Hepatocyte (in vitro differentiated cells): Measurements from ENCODE around the gene TST. TPM values are rescaled to one million over a fixed set of nuclear protein-coding genes. Genes with fewer than 3 reads are reported as not detected.

ENCODE experiments used
- DNase-seq: peaks from one replicate; pipeline ENCODE4 v3.0.0-alpha.2; 2016; ENCODE audit warnings: low spot score
- H2AFZ ChIP-seq: fragments of 200-600 bp; sonication (generic); 2 replicates; pipeline ENCODE4 v1.6.0; 2016; ENCODE audit warnings: antibody characterized with exemption, mild to moderate bottlenecking
- H3K27ac ChIP-seq: fragments of 200-600 bp; sonication (generic); 2 replicates; pipeline ENCODE4 v1.5.1; 2016; ENCODE audit warnings: mild to moderate bottlenecking
- H3K27me3 ChIP-seq: fragments of 200-600 bp; sonication (generic); 2 replicates; pipeline ENCODE4 v1.6.1; 2016
- H3K36me3 ChIP-seq: fragments of 200-600 bp; sonication (generic); replicated peaks from 2 replicates; pipeline ENCODE4 v1.5.1; 2016; ENCODE audit warnings: low read depth; ENCODE audit not compliant: insufficient read depth
- H3K4me1 ChIP-seq: fragments of 200-600 bp; sonication (generic); 2 replicates; pipeline ENCODE4 v1.5.1; 2016; ENCODE audit warnings: mild to moderate bottlenecking, moderate library complexity; ENCODE audit not compliant: insufficient read depth
- H3K4me2 ChIP-seq: fragments of 200-600 bp; sonication (generic); 2 replicates; pipeline ENCODE4 v1.6.0; 2016
- H3K4me3 ChIP-seq: fragments of 200-600 bp; sonication (generic); 2 replicates; pipeline ENCODE4 v1.5.1; 2016; ENCODE audit warnings: mild to moderate bottlenecking
- H3K79me2 ChIP-seq: fragments of 200-600 bp; sonication (generic); 2 replicates; pipeline ENCODE4 v1.6.0; 2017; ENCODE audit warnings: mild to moderate bottlenecking
- H3K9me2 ChIP-seq: fragments of 200-600 bp; sonication (generic); replicated peaks from 2 replicates; pipeline ENCODE4 v1.6.0; 2017; ENCODE audit warnings: mild to moderate bottlenecking; ENCODE audit not compliant: insufficient read depth
- H3K9me3 ChIP-seq: fragments of 200-600 bp; sonication (generic); 2 replicates; pipeline ENCODE4 v1.5.1; 2016; ENCODE audit warnings: low read depth, mild to moderate bottlenecking
- H4K20me1 ChIP-seq: fragments of 200-600 bp; sonication (generic); 2 replicates; pipeline ENCODE4 v1.6.0; 2016; ENCODE audit warnings: mild to moderate bottlenecking; ENCODE audit not compliant: insufficient read depth, poor library complexity, severe bottlenecking
- EZH2 ChIP-seq: fragments of 200-600 bp; sonication (generic); IDR thresholded peaks from 2 replicates; pipeline ENCODE4 v1.6.1; 2016; ENCODE audit warnings: antibody characterized with exemption, mild to moderate bottlenecking, borderline replicate concordance
- EZH2phosphoT487 ChIP-seq: fragments of 200-600 bp; sonication (generic); IDR thresholded peaks from one replicate; pipeline ENCODE4 v1.6.1; 2018; ENCODE audit warnings: antibody characterized with exemption, mild to moderate bottlenecking, low read depth, moderate library complexity; ENCODE audit not compliant: unreplicated experiment, severe bottlenecking
- WGBS: methylation state at CpG from one replicate; pipeline ENCODE4 v1.1.6; 2016; ENCODE audit warnings: low lambda C conversion rate; ENCODE audit errors: missing lambda C conversion rate; 5-methylcytosine and 5-hydroxymethylcytosine counted together
- polyA plus RNA-seq: library from polyadenylated mRNA; unstranded; fragments of >200 nt; fragmentation: Nextera tagmentation; extraction: Ambion mirVana; gene quantifications from 2 replicates; pipeline ENCODE4 v1.2.1, GENCODE V29; 2016
- total RNA-seq: library from RNA; depleted of rRNA; stranded (reverse); fragments of >200 nt; gene quantifications from 2 replicates; pipeline ENCODE4 v1.2.3, GENCODE V29; 2014
- TF ChIP-seq, protein P1 (sequence below): fragments of 200-600 bp; sonication (generic); IDR thresholded peaks from 2 replicates; pipeline ENCODE4 v1.5.1; 2016; ENCODE audit warnings: antibody characterized with exemption, mild to moderate bottlenecking; ENCODE audit not compliant: poor library complexity

The TST gene
- total and polyA plus RNA-seq, 2 experiments from 2014 or later = 50.2 to 111 TPM

DNA sequence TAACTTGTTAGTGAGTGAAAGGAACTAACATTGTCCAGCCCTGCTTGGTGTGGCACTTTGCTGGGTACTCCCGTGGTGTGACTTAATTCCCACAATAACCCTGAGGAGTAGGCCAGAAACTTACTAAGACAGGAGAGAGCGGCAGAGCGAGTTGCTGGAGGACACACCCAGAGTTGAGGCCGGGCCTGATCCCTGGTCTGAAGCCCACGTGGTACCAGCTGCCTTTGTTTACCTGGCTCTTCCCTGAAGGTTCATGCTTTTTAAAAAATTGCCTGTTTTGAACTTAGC lies 889 bp upstream of the TST start:
- Histone ChIP-seq H3K4me1 (peaks cover 45% of the 10 kb centered on the region), H3K4me2 (peak overlapping the region; percentile 78), H4K20me1 (peaks cover 29% of the 10 kb centered on the region), H2AFZ (peak overlapping the region; percentile 100), H3K27ac (peak overlapping the region; percentile 99), H3K9me2 (no peaks in the 10 kb centered on the region), H3K4me3 (peak overlapping the region; percentile 99), H3K27me3 (no peaks in the 10 kb centered on the region), H3K36me3 (no peaks in the 10 kb centered on the region), H3K9me3 (no peaks in the 10 kb centered on the region), H3K79me2 (peaks cover 70% of the 10 kb centered on the region)
- DNase-seq = peak; percentile 69
- no peak for TF ChIP-seq EZH2
- TF ChIP-seq, protein P1, sequence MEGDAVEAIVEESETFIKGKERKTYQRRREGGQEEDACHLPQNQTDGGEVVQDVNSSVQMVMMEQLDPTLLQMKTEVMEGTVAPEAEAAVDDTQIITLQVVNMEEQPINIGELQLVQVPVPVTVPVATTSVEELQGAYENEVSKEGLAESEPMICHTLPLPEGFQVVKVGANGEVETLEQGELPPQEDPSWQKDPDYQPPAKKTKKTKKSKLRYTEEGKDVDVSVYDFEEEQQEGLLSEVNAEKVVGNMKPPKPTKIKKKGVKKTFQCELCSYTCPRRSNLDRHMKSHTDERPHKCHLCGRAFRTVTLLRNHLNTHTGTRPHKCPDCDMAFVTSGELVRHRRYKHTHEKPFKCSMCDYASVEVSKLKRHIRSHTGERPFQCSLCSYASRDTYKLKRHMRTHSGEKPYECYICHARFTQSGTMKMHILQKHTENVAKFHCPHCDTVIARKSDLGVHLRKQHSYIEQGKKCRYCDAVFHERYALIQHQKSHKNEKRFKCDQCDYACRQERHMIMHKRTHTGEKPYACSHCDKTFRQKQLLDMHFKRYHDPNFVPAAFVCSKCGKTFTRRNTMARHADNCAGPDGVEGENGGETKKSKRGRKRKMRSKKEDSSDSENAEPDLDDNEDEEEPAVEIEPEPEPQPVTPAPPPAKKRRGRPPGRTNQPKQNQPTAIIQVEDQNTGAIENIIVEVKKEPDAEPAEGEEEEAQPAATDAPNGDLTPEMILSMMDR = no peak
- no peak for TF ChIP-seq EZH2phosphoT487
- WGBS = 1% methylated on average over 5 of the region's 5 CpGs

DNA sequence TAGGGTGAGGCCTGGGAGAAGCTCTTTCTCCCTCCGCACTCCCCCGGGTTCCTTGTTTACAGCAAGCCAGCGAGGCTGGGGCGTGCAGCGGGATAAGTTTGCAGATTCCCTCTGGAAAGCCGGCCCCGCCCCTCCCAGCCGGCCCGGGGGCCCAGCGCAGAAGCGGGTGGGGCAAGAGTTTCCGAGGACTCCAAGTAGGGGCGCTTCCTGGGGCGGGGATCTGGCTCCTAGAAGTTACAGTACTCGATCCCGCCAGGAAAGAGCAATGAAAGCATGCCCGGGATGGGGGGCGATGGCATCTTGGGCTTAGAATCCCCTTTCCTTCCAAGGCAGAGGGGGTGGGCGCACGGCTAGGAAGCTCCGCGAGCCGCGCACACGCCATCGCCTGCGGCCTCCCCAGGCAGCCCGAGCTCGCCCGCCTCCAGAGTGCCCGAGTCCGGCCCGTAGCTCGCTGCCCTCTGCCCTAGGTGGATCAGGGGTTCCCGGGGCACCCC lies 385 bp downstream of the TST start:
- H2AFZ ChIP-seq = peak overlapping the region; percentile 77
- H3K79me2 ChIP-seq = peaks cover 64% of the 10 kb centered on the region
- peak; percentile 86 for DNase-seq
- H3K4me3 ChIP-seq = peak overlapping the region; percentile 96
- H3K36me3 ChIP-seq = no peaks in the 10 kb centered on the region
- WGBS = 3% methylated on average over 30 of the region's 35 CpGs
- H3K4me2 ChIP-seq = peak overlapping the region; percentile 92
- peaks cover 25% of the 10 kb centered on the region for H4K20me1 ChIP-seq
- TF ChIP-seq EZH2 = no peak
- TF ChIP-seq EZH2phosphoT487 = no peak
- TF ChIP-seq, protein P1 = no peak
- H3K9me3 ChIP-seq = no peaks in the 10 kb centered on the region
- no peaks in the 10 kb centered on the region for H3K27me3 ChIP-seq
- H3K4me1 ChIP-seq = peaks cover 47% of the 10 kb centered on the region
- H3K27ac ChIP-seq = peak overlapping the region; percentile 99
- H3K9me2 ChIP-seq = no peaks in the 10 kb centered on the region

DNA sequence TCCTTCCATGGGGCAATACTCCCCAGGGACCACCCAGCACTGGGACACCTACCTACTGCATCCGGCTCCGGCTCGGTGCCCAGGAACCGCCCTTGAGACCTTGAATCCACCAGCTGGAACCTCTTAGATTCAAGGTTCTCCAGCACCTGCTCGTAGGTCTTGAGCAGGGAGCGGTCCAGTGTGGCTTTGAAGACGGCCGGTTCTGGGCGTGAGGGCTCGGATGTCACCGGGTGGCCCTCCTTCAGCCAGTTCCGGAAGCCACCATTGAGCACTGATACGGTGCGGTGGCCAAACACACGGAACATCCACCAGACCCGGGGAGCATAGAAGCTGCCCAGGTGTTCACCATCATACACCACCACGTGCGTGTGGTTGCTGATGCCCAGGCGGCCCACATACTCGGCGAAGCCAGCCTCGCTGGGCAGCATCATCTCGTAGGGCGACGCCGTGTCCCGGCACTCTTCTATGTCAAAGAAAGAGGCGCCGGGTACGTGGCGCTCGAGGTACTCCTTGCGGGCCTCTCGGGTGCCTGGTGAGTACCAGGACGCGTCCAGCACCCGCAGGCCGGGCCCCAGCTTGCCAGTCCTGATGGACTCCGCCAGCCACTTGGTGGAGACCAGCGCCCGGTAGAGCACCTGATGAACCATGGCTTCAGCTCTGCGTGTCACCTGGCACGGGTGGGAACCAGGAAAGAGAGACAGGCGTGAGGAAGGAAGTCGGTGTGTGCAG lies 997 bp downstream of the TST start:
- no peaks in the 10 kb centered on the region for H3K27me3 ChIP-seq
- peak overlapping the region; percentile 99 for H3K27ac ChIP-seq
- H3K9me2 ChIP-seq = no peaks in the 10 kb centered on the region
- peaks cover 58% of the 10 kb centered on the region for H3K79me2 ChIP-seq
- DNase-seq = no peak
- H3K4me3 ChIP-seq = peak overlapping the region; percentile 96
- no peaks in the 10 kb centered on the region for H3K36me3 ChIP-seq
- H3K4me1 ChIP-seq = peaks cover 47% of the 10 kb centered on the region
- peak overlapping the region; percentile 92 for H3K4me2 ChIP-seq
- 68% methylated on average over 45 of the region's 45 CpGs for WGBS
- TF ChIP-seq EZH2phosphoT487 (no peak), EZH2 (no peak)
- TF ChIP-seq, protein P1 = no peak
- peak overlapping the region; percentile 77 for H2AFZ ChIP-seq
- no peaks in the 10 kb centered on the region for H3K9me3 ChIP-seq
- H4K20me1 ChIP-seq = peaks cover 25% of the 10 kb centered on the region
